22Rv1 (cell line): ENCODE results near the gene CENATAC.

Experiments
- H3K27ac ChIP-seq: fragments of 450-650 bp; 2 replicates; pipeline ENCODE4 v1.5.1; 2017
- CTCF ChIP-seq: fragments of 450-650 bp; IDR thresholded peaks from 2 replicates; pipeline ENCODE4 v1.5.1; 2017; ENCODE audit warnings: mild to moderate bottlenecking
- ZFX ChIP-seq: fragments of 450-650 bp; IDR thresholded peaks from 2 replicates; pipeline ENCODE4 v1.6.1; 2017; ENCODE audit warnings: antibody characterized with exemption, borderline replicate concordance

Gene CENATAC

GRCh38 chr11:118998822-118999221 lies 884 bp downstream of the CENATAC start:
- TF ChIP-seq ZFX (no peak), CTCF (no peak)
- peak overlapping the region; percentile 78 for H3K27ac ChIP-seq

- no peak for TF ChIP-seq CTCF
- TF ChIP-seq ZFX, result no peak
- no peak overlapping the region for H3K27ac ChIP-seq
These were observed 3.0 kb downstream of the CENATAC start for GRCh38 chr11:119000906-119001305.

- TF ChIP-seq CTCF (no peak), ZFX (no peak)
- H3K27ac ChIP-seq, result no peak overlapping the region
These were observed 8.7 kb downstream of the CENATAC start for GRCh38 chr11:119006656-119007055.

GRCh38 chr11:119011476-119012053 lies 13.6 kb downstream of the CENATAC start:
- peak overlapping the region; percentile 29 for H3K27ac ChIP-seq
- no peak for TF ChIP-seq ZFX
- TF ChIP-seq CTCF, result no peak

GRCh38 chr11:119012629-119013170 lies 14.8 kb downstream of the CENATAC start:
- no peak for TF ChIP-seq CTCF
- no peak for TF ChIP-seq ZFX
- H3K27ac ChIP-seq, result peak overlapping the region; percentile 29

- H3K27ac ChIP-seq, result peak overlapping the region; percentile 96; the same call in 1 of the 2 replicates
- TF ChIP-seq ZFX (no peak), CTCF (no peak)
These were observed 16.4 kb downstream of the CENATAC start for GRCh38 chr11:119014209-119014924.

GRCh38 chr11:119015054-119015611 lies 17.2 kb downstream of the CENATAC start:
- no peak for TF ChIP-seq ZFX
- TF ChIP-seq CTCF, result peak; percentile 46
- peak overlapping the region; percentile 96 for H3K27ac ChIP-seq
